HepG2 (cell line): ENCODE measurements around the gene ADAMTS4. TPM values are rescaled to one million over a fixed set of nuclear protein-coding genes. Genes with fewer than 3 reads are reported as not detected.

Experiments used
- ARID3A ChIP-seq: IDR thresholded peaks from 2 replicates; pipeline ENCODE4 v1.6.1; 2012; ENCODE audit warnings: low read depth, low read length, improper control_type of control experiment
- E2F1 ChIP-seq: sonication (generic); formaldehyde crosslinking; IDR thresholded peaks from 2 replicates; pipeline ENCODE4 v1.5.0; 2020; ENCODE audit warnings: missing genetic modification reagents
- FOXP4 ChIP-seq: sonication (generic); formaldehyde crosslinking; IDR thresholded peaks from 2 replicates; pipeline ENCODE4 v1.4.0; 2020; ENCODE audit warnings: missing genetic modification reagents
- IRF1 ChIP-seq: sonication (generic); formaldehyde crosslinking; IDR thresholded peaks from 2 replicates; pipeline ENCODE4 v1.4.0; 2020; ENCODE audit warnings: low read depth, mild to moderate bottlenecking, missing genetic modification reagents
- KDM6A ChIP-seq: IDR thresholded peaks from 2 replicates; pipeline ENCODE4 v1.6.1; 2016; ENCODE audit warnings: low read depth
- MAFF ChIP-seq: IDR thresholded peaks from 2 replicates; pipeline ENCODE4 v1.6.1; 2011; ENCODE audit warnings: low read depth, low read length, improper control_type of control experiment
- MED13 ChIP-seq: sonication (generic); formaldehyde crosslinking; IDR thresholded peaks from 2 replicates; pipeline ENCODE4 v1.5.0; 2020; ENCODE audit warnings: missing genetic modification reagents
- NCOA2 ChIP-seq: sonication (generic); formaldehyde crosslinking; IDR thresholded peaks from 2 replicates; pipeline ENCODE4 v1.8.0; 2022; ENCODE audit warnings: inconsistent platforms
- NCOA5 ChIP-seq: sonication (generic); formaldehyde crosslinking; IDR thresholded peaks from 2 replicates; pipeline ENCODE4 v1.4.0; 2020; ENCODE audit warnings: missing genetic modification reagents
- NR0B2 ChIP-seq: sonication (generic); formaldehyde crosslinking; IDR thresholded peaks from 2 replicates; pipeline ENCODE4 v1.4.0; 2020; ENCODE audit warnings: mild to moderate bottlenecking, missing genetic modification reagents
- SALL1 ChIP-seq: sonication (generic); formaldehyde crosslinking; IDR thresholded peaks from 2 replicates; pipeline ENCODE4 v1.8.0; 2022; ENCODE audit warnings: mild to moderate bottlenecking, missing genetic modification reagents
- TMF1 ChIP-seq: sonication (generic); formaldehyde crosslinking; IDR thresholded peaks from 2 replicates; pipeline ENCODE4 v1.8.1; 2022; ENCODE audit warnings: low read depth, missing genetic modification reagents
- TP53 ChIP-seq: sonication (generic); formaldehyde crosslinking; conservative IDR thresholded peaks from 2 replicates; pipeline ENCODE4 v1.4.0; 2020; ENCODE audit warnings: missing genetic modification reagents
- ZBTB14 ChIP-seq: sonication (generic); formaldehyde crosslinking; IDR thresholded peaks from 2 replicates; pipeline ENCODE4 v1.4.0; 2020; ENCODE audit warnings: missing genetic modification reagents
- ZFP36L1 ChIP-seq: sonication (generic); formaldehyde crosslinking; IDR thresholded peaks from 2 replicates; pipeline ENCODE4 v1.8.0; 2022; ENCODE audit warnings: mild to moderate bottlenecking, missing genetic modification reagents, moderate library complexity
- ZNF232 ChIP-seq: sonication (generic); formaldehyde crosslinking; IDR thresholded peaks from 2 replicates; pipeline ENCODE4 v1.4.0; 2020; ENCODE audit warnings: missing genetic modification reagents, borderline replicate concordance
- ZNF513 ChIP-seq: sonication (generic); formaldehyde crosslinking; conservative IDR thresholded peaks from 2 replicates; pipeline ENCODE4 v1.5.0; 2020; ENCODE audit warnings: missing genetic modification reagents
- ZNF749 ChIP-seq: sonication (generic); formaldehyde crosslinking; IDR thresholded peaks from 2 replicates; pipeline ENCODE4 v1.8.0; 2022; ENCODE audit warnings: mild to moderate bottlenecking, missing genetic modification reagents, moderate library complexity, borderline replicate concordance
- ZNF841 ChIP-seq: sonication (generic); formaldehyde crosslinking; IDR thresholded peaks from 2 replicates; pipeline ENCODE4 v1.8.1; 2023; ENCODE audit warnings: missing genetic modification reagents, borderline replicate concordance
- ZSCAN12 ChIP-seq: sonication (generic); formaldehyde crosslinking; IDR thresholded peaks from 2 replicates; pipeline ENCODE4 v1.9.0; 2021; ENCODE audit warnings: mild to moderate bottlenecking, missing genetic modification reagents
- polyA plus RNA-seq, 8 experiments: library from polyadenylated mRNA; depleted of rRNA in 3 of 8; stranded (reverse) in 7 of 8; unstranded in 1 of 8; fragments of >200 nt; fragmentation: Illumina TruSeq in 4 of 8; extraction: Trizol in 4 of 8; gene quantifications; 2 replicates each; pipeline versions ENCODE4 v1.2.1 to v1.2.3, GENCODE V29; 2011 to 2016; ENCODE audit warnings: low read depth in 4 of 8, missing spikeins in 1 of 8, mixed read lengths in 1 of 8; ENCODE audit not compliant: insufficient read depth in 1 of 8
- total RNA-seq, 5 experiments: library from RNA; depleted of rRNA; stranded (reverse); fragments of >200 nt; fragmentation: Illumina TruSeq; extraction: Trizol; gene quantifications; 2 replicates each; pipeline ENCODE4 v1.2.3, GENCODE V29; 2016; ENCODE audit warnings: low read depth in 1 of 5

Gene ADAMTS4
- total and polyA plus RNA-seq, 2 of the 13 experiments (the other 11 are each of a cell fraction or from before 2014, with no cell fraction given): 0.51 to 1.7 TPM

GRCh38 chr1:161225534-161226319 is 26.9 kb upstream of the ADAMTS4 start, which contains the start of gene TOMM40L (continued):
- TF ChIP-seq FOXP4 (CRISPR knock-in tag) (no peak), ZFP36L1 (CRISPR knock-in tag) (0 out of 2 replicates have a peak, but pooled peaks have one; percentile 54), MED13 (no peak), E2F1 (no peak), ZNF749 (CRISPR knock-in tag) (no peak), ARID3A (peak; percentile 96), ZNF841 (CRISPR knock-in tag) (no peak), ZBTB14 (CRISPR knock-in tag) (no peak), NCOA5 (CRISPR knock-in tag) (no peak), IRF1 (no peak), NR0B2 (CRISPR knock-in tag) (no peak), ZSCAN12 (CRISPR knock-in tag) (no peak), ZNF513 (no peak), NCOA2 (CRISPR knock-in tag) (0 out of 2 replicates have a peak, but pooled peaks have one; percentile 5), SALL1 (no peak; the same call in none of the 2 replicates), ZNF232 (CRISPR knock-in tag) (0 out of 2 replicates have a peak, but pooled peaks have one; percentile 40), TP53 (no peak), KDM6A (CRISPR knock-in tag) (no peak), TMF1 (CRISPR knock-in tag) (no peak), MAFF (no peak)
